ENCODE data around the gene CPNE2. TPM values are rescaled to one million over a fixed set of nuclear protein-coding genes. Genes with fewer than 3 reads are reported as not detected.

Gene CPNE2
- total RNA-seq, 1 experiment from 2014 or later: 14.5 TPM

DNA sequence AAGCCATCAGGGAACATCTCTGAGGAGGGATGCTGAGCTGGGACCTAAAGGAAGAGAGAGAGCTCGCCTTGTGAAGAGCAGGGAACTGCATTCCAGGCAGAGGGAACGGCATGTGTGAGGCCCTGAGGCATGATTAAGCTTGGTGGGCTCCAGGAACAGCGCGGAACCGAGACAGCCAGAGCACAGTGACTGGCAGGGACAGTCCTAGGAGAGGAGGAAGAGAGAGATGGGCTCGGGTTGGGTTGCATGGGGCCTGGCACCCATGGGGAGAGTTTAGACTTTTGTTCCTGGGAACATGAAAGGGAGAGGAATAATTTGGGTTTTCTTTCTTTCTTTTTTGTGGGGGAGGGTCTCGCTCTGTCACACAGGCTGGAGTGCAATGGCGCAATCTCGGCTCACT is 39.2 kb upstream of the CPNE2 start:
- DNase-seq (no peak), ATAC-seq (no peak)
- Histone ChIP-seq H2AFZ (ENCODE audit: low read length) (no peak overlapping the region), H3K4me2 (ENCODE audit: low read length) (no peak overlapping the region), H3F3A (ENCODE audit: low read length, unreplicated experiment) (no peaks in the 10 kb centered on the region), H3K9me3 (ENCODE audit: low read length) (no peaks in the 10 kb centered on the region), H3K27ac (ENCODE audit: low read length) (no peak overlapping the region), H3K4me3 (ENCODE audit: low read length) (no peak overlapping the region), H3K9me2 (replicated peaks; ENCODE audit: low read length) (no peaks in the 10 kb centered on the region), H3K9ac (ENCODE audit: low read length) (no peak overlapping the region), H3K79me2 (ENCODE audit: low read length) (no peaks in the 10 kb centered on the region), H3K36me3 (ENCODE audit: low read depth, low read length) (no peaks in the 10 kb centered on the region), H4K20me1 (ENCODE audit: low read length) (no peaks in the 10 kb centered on the region), H3K27me3 (ENCODE audit: low read length) (no peaks in the 10 kb centered on the region), H3K4me1 (ENCODE audit: insufficient read depth, low read length) (no peaks in the 10 kb centered on the region)
- CTCF ChIA-PET: no interaction called here
- BruUV-seq (replicated peaks): no TSS peak
- POLR2A ChIA-PET (ENCODE audit: unreplicated experiment): no interaction called here
- TF ChIP-seq, protein P1, sequence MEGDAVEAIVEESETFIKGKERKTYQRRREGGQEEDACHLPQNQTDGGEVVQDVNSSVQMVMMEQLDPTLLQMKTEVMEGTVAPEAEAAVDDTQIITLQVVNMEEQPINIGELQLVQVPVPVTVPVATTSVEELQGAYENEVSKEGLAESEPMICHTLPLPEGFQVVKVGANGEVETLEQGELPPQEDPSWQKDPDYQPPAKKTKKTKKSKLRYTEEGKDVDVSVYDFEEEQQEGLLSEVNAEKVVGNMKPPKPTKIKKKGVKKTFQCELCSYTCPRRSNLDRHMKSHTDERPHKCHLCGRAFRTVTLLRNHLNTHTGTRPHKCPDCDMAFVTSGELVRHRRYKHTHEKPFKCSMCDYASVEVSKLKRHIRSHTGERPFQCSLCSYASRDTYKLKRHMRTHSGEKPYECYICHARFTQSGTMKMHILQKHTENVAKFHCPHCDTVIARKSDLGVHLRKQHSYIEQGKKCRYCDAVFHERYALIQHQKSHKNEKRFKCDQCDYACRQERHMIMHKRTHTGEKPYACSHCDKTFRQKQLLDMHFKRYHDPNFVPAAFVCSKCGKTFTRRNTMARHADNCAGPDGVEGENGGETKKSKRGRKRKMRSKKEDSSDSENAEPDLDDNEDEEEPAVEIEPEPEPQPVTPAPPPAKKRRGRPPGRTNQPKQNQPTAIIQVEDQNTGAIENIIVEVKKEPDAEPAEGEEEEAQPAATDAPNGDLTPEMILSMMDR (conservative IDR thresholded peaks at IDR 0.05; ENCODE audit: low read depth, low read length): no peak
- intact Hi-C loops (cut with micrococcal nuclease): no loop called here

- intact Hi-C loops (cut with micrococcal nuclease): no loop called here
- Histone ChIP-seq H3K36me3 (ENCODE audit: low read depth, low read length) (no peaks in the 10 kb centered on the region), H3K4me1 (ENCODE audit: insufficient read depth, low read length) (no peaks in the 10 kb centered on the region), H3K27ac (ENCODE audit: low read length) (no peak overlapping the region), H3K79me2 (ENCODE audit: low read length) (no peaks in the 10 kb centered on the region), H3K4me3 (ENCODE audit: low read length) (no peak overlapping the region), H4K20me1 (ENCODE audit: low read length) (no peaks in the 10 kb centered on the region), H3F3A (ENCODE audit: low read length, unreplicated experiment) (no peaks in the 10 kb centered on the region), H3K27me3 (ENCODE audit: low read length) (no peaks in the 10 kb centered on the region), H3K9me3 (ENCODE audit: low read length) (no peaks in the 10 kb centered on the region), H2AFZ (ENCODE audit: low read length) (no peak overlapping the region), H3K4me2 (ENCODE audit: low read length) (no peak overlapping the region), H3K9ac (ENCODE audit: low read length) (no peak overlapping the region), H3K9me2 (replicated peaks; ENCODE audit: low read length) (no peaks in the 10 kb centered on the region)
- CTCF ChIA-PET: no interaction called here
- ATAC-seq (no peak), DNase-seq (peak; percentile 2)
- POLR2A ChIA-PET (ENCODE audit: unreplicated experiment): no interaction called here
- TF ChIP-seq EZH2phosphoT487 (IDR thresholded peaks at IDR 0.05; ENCODE audit: borderline replicate concordance, low read length): no peak
- no peak for TF ChIP-seq EZH2 (IDR thresholded peaks at IDR 0.05; ENCODE audit: low read length, unreplicated experiment)
- TF ChIP-seq, protein P1 (conservative IDR thresholded peaks at IDR 0.05; ENCODE audit: low read depth, low read length): no peak
- BruUV-seq (replicated peaks): no TSS peak
These were observed 38.0 kb upstream of the CPNE2 start for GRCh38 chr16:57054338-57054737.

DNA sequence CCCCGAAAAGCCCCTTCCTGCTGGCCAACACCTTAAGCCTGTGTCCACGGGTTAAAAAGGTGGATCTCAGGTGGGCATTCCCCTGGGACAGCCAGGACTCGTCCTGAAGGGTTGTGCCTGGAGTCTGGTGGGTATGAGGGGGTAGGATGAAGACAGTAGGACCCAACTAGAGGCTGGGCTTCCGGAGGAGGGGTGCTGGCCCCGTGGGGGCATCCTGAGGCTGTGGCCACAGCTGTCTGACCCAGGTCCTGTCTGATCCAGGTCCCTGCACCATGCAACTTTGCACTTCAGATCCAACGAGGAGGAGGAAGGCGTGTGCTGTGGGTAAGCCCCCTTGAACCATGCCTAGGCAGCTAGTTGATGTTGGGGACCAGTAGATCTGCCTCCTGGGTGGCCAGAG is 37.6 kb upstream of the CPNE2 start:
- Histone ChIP-seq H3K9ac (ENCODE audit: low read length) (no peak overlapping the region), H3K4me2 (ENCODE audit: low read length) (no peak overlapping the region), H3F3A (ENCODE audit: low read length, unreplicated experiment) (no peaks in the 10 kb centered on the region), H3K4me3 (ENCODE audit: low read length) (no peak overlapping the region), H3K27ac (ENCODE audit: low read length) (no peak overlapping the region), H3K79me2 (ENCODE audit: low read length) (no peaks in the 10 kb centered on the region), H3K9me3 (ENCODE audit: low read length) (no peaks in the 10 kb centered on the region), H3K4me1 (ENCODE audit: insufficient read depth, low read length) (no peaks in the 10 kb centered on the region), H2AFZ (ENCODE audit: low read length) (no peak overlapping the region), H3K36me3 (ENCODE audit: low read depth, low read length) (no peaks in the 10 kb centered on the region), H4K20me1 (ENCODE audit: low read length) (no peaks in the 10 kb centered on the region), H3K27me3 (ENCODE audit: low read length) (no peaks in the 10 kb centered on the region), H3K9me2 (replicated peaks; ENCODE audit: low read length) (no peaks in the 10 kb centered on the region)
- no peak for DNase-seq
- ChIA-PET CTCF (no interaction called here), POLR2A (ENCODE audit: unreplicated experiment) (no interaction called here)
- intact Hi-C loops (cut with micrococcal nuclease): no loop called here
- no peak for ATAC-seq
- BruUV-seq (replicated peaks): no TSS peak
- TF ChIP-seq, protein P1 (conservative IDR thresholded peaks at IDR 0.05; ENCODE audit: low read depth, low read length): no peak
- TF ChIP-seq EZH2 (IDR thresholded peaks at IDR 0.05; ENCODE audit: low read length, unreplicated experiment): no peak
- TF ChIP-seq EZH2phosphoT487 (IDR thresholded peaks at IDR 0.05; ENCODE audit: borderline replicate concordance, low read length): no peak
